Amniotic epithelial cell (primary cell): ENCODE data around the gene IKZF1.

Experiments used
- DNase-seq: peaks from one replicate; pipeline ENCODE4 v3.0.0-alpha.2; 2010; ENCODE audit warnings: low read depth

Gene IKZF1

DNA sequence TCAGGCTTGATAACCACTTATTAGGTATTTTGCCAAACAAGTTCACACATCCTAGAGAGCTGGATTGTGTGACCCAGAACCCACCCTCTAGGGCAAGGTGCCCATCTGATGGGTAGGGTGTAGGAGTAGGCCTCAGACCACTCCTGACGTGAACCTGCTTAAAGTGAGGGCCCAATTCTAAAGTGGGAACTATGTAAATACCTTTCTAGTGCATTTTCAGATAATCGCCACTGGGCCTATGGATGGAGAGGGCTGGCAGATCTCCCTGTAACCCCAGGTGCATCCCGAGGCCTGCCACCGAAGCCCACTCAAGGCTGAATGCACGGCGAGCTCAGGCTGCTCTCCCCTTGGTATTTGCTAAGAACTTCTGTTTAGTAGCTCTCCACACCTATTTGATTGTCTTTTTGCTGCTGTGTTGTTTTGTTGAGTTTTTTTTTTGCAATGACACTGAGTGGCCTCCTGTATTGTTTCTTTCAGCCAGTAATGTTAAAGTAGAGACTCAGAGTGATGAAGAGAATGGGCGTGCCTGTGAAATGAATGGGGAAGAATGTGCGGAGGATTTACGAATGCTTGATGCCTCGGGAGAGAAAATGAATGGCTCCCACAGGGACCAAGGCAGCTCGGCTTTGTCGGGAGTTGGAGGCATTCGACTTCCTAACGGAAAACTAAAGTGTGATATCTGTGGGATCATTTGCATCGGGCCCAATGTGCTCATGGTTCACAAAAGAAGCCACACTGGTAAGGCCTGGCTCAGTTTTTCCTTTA is 71.7 kb downstream of the IKZF1 start:
- DNase-seq, result no peak

DNA sequence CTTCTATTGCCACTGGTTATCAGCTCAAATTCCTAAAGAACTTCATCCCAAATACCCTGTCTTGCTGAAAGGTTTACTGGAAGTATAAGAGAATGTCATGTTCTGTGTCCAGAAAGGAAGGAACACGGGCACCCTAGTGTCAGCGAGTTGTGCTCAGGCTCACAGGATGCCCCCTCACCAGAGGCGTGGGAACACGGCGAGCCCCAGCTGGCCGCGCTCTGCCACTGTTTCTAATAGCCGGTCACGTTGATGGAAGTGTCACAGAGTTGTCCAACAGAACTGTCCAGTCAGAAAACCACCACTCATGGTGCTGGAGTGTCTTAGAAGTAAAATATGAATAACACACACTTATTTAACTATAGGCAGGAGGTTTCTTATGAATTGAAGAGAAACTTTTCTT is 72.8 kb downstream of the IKZF1 start:
- DNase-seq, result no peak

DNA sequence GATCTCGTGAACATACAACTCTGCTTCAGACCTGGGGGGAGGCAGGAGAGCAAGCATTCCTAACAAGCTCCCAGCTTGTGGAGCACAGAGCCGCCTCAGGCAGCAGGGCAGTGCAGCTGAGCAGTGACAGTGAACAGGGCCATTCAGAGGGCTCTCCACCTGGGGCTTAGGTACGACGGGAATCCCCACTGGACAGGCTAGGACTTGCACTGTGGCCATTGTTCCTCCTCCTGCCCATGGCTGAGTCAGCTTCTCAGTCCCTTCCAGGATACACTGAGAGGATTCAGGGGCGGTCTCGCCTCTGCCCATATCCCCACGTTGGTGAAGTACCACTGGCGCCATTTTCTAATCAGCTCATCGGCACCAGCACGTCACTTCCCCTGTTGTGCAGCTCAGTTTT is 74.6 kb downstream of the IKZF1 start:
- DNase-seq, result no peak

DNA sequence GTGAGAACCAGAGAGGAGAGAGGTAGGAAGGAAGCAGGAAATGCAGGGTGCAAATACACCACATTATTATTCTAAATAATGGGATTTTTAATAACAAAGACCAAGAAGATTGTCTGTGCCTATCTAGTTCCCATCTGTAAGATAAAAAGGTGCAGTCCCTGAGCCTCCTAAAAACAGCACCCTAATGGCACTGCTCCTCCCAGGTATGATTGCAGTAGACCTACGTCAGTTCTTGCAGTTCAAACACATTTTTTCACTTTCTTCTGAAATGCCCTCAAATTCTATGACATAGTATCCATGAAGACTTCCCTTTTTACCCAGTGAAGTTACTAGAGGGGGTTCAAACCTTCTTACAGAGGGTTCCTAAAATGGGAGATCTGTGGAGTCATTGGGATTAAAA is 75.0 kb downstream of the IKZF1 start:
- DNase-seq, result no peak

DNA sequence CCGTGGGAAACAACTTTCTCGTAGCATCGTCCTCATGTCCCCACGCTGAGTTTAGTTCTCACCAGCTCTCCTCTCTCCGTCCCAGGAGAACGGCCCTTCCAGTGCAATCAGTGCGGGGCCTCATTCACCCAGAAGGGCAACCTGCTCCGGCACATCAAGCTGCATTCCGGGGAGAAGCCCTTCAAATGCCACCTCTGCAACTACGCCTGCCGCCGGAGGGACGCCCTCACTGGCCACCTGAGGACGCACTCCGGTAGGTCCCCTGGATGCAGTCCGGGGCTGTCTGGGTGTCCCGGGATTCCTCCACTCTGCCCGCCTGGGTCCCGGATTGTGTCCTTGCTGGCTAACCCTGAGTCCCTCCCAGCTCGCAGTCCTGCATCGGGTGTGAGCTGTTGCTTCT is 77.9 kb downstream of the IKZF1 start:
- no peak for DNase-seq

DNA sequence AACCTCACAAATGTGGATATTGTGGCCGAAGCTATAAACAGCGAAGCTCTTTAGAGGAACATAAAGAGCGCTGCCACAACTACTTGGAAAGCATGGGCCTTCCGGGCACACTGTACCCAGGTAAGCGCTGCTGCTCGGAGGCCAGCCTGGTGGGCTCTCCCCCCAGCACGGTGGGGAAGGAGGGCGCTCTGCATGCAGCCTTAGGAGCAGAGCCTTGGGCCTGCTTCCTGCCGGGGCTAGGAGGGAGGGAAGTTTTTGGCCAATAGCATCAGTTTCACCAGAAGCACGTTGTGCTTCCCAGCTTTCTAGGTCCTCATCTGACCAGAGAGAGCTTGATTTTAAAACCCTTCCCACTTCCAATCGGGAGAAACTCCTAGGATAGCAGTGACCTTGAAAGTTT is 82.8 kb downstream of the IKZF1 start:
- no peak for DNase-seq

DNA sequence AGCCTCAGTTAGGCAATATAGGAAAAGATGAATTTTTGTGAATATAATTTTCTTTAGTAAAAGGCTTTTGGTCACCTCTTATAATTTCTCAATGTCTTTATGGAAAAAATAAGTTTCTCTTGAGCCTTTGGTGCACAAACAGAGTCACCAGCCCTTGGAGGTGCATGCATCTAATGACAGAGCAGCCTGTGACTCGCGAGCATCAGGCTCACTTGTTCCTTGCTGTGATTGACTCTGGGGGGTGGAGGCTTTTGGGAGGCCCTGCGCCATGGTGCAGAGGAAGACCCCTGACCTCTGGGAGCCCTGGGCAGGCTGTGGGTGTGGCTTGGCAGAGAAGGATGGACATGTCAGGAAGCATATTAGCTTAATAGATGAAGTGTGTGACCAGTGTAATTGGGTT is 85.4 kb downstream of the IKZF1 start:
- no peak for DNase-seq

DNA sequence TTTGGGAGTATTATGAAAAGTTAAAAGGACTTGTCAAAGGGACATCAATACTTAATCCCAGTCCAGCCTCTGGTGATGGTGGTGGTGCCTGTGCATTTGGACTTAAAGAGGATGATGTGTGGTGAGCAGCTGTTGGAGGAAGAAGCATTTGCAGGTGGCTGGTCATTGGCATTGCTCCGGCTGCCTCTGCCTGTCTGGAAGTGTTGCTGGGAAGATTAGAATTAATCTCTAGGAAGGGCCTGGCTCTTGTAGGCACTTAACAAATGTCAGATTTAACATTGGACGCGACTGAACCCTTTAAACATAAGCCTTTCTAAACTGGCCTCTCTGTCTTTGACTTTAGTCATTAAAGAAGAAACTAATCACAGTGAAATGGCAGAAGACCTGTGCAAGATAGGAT is 86.9 kb downstream of the IKZF1 start:
- no peak for DNase-seq

DNA sequence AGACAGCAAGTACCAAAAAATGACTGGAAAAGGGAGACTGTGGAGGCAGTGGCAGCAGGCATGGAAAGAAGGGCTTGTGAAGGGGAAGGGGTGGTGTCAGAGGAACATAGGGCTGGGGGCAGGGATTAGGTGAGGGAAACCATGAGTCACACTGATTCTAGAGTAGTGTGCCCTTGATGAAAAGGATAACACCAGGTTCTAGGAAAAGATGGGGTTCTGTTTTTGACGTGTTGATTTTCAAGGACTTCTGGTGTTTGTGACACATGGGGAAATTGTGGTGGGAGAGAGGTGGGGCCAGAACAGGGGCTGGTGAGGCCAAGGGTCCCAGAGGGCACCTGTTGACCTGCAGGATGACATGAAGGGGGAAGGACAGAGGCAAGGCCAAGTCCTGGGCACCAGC is 88.6 kb downstream of the IKZF1 start:
- DNase-seq, result no peak

DNA sequence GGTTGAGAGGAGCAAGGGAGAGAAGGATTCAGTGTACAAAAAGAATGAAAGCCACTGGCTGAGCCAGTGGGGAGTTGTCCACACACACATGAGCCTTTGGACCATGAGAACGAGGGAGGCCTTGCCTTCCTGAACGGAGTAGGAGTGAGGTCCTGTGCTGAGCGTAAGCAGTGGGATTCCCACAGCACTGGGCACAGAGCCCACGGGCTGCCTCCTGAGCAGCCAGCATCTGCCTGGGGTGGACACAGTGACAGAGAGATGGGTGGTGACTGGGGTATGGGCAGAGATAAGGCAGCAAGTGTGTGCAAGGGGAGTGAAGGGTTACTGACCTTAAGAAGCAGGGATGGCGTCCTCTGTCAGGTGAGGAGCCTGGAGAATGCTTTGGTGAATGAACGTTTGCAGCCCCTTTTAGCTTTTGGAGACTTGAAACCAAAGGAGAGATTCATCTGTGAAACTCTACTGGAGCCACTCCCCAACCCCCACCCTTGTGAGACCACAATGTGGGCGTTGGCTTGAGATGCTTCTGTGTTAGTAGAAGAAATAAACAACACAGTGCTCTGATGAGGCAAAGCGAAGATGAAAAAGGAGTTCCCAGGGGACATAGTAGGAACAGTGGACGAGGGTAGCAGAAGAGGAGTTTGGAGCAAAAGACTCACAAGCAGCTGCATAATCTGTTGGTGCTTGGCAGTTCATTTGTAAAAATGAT is 89.2 kb downstream of the IKZF1 start:
- DNase-seq, result no peak

DNA sequence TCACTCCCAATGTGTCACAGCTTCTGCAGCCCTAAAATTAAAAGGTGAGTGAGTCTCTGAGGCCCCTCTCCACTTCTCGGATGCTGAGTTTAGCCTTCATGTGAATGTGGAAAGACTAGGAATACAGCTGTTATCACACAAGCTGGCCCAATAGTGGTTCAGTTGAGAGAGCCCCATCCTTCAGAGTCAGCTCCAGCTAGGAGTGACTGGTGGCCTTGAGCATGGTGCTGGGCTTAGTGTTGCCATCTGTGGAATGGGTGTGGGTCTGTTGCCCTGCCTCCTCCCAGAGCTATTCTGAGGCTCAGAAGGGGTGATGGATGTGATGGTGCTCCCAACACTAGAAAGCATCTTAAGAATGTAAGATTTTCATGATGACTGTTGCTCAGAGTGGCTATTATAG is 89.8 kb downstream of the IKZF1 start:
- no peak for DNase-seq

DNA sequence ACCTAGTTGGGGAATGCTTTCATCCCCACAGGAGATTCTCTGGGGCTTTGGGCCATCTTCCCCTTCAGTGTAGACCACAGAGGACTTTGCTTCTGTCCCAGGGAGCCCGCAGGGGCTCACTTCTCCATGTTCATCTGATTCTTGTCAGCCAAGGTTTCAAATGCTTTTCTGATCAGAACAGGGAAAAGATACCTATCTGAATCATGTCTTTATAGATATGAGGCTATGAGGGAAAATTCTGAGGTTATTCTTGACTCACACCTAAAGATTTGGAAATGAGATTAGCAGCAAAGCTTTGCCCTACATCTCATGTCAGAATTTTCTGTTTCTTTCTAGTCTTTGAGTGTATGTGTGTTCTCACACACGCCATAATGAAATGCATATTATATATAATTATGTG is 92.3 kb downstream of the IKZF1 start:
- DNase-seq, result no peak

DNA sequence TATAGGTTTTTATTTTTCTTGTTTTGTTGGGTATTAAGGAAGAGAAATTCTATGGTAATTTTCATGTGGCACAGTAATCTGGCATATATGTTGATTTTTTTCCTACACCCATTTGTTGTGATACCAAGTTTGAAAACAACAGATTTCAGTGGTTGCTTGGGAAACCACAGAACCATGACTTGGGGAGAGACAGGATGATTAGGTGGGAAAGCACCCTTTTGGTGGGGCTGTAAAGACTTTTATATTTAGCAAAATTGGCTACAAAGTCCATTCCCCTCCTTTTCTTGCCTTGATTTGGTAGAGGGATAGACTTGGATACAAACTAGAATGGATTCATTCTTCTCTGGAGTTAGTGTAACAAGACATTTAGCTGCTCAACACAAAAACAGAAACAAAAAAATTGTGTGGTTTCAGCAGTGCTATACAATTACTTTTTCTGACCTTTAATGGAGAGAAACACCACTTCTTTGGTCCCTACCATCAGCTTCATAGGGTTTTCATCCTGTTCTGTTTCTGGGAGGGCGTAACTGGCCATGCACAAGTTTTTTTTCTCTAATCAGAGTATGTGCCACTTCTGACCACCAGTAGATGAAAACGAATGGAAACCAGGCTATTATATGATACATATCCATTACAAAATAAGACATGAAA is 92.9 kb downstream of the IKZF1 start:
- no peak for DNase-seq

DNA sequence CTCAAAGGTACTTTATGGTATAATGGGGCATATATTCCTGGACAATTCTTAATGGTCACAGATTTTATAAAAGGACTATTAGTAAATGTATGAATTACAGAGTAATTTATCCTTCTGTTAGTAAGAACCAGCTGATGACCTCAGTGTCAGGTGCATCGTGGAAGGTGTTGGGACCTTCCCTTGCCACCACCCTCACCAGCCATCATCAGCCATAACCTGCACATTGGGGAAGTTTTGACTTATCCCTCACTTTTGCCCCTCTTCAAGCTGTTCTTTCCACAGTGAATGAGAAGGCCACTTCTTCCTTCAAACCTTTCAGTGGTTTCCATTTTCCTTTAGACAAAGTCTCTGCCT is 93.4 kb downstream of the IKZF1 start:
- no peak for DNase-seq

DNA sequence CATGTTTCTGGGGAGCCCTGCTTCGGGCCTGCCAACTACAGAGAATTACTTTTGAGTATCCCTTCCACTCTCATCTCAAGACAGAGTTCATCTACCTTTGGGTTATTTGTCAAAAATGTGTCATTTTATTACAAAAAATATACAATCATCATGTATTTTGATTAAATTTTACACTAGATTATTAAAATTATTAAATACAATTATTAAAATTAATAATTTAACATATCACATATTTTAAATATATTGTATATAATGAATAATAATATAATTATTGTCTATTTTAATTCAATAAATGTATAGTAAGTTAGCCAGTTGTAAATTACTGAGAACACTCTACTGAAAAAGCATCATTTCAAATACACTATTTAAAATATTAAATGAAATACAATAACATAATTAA is 94.7 kb downstream of the IKZF1 start:
- no peak for DNase-seq

DNA sequence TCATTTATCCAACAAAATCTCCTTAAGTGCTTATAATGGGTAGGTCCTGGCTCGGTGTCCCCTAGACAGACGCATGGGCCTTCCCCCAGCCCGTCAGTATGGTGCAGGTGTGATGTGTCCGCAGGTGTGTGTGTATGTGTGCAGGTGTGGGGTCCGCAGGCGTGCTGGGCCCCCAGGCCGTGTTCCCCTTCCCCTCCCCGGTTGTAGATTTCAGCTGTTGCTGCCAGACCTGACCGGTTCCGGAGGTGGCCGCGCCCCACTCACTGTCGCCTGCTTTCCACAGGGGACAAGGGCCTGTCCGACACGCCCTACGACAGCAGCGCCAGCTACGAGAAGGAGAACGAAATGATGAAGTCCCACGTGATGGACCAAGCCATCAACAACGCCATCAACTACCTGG is 95.1 kb downstream of the IKZF1 start:
- DNase-seq, result no peak

DNA sequence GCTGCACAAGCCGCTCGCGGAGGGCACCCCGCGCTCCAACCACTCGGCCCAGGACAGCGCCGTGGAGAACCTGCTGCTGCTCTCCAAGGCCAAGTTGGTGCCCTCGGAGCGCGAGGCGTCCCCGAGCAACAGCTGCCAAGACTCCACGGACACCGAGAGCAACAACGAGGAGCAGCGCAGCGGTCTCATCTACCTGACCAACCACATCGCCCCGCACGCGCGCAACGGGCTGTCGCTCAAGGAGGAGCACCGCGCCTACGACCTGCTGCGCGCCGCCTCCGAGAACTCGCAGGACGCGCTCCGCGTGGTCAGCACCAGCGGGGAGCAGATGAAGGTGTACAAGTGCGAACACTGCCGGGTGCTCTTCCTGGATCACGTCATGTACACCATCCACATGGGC is 95.6 kb downstream of the IKZF1 start:
- no peak for DNase-seq

DNA sequence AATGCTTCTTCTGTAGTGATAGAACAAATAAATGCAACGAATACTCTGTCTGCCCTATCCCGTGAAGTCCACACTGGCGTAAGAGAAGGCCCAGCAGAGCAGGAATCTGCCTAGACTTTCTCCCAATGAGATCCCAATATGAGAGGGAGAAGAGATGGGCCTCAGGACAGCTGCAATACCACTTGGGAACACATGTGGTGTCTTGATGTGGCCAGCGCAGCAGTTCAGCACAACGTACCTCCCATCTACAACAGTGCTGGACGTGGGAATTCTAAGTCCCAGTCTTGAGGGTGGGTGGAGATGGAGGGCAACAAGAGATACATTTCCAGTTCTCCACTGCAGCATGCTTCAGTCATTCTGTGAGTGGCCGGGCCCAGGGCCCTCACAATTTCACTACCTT is 99.9 kb downstream of the IKZF1 start:
- no peak for DNase-seq

DNA sequence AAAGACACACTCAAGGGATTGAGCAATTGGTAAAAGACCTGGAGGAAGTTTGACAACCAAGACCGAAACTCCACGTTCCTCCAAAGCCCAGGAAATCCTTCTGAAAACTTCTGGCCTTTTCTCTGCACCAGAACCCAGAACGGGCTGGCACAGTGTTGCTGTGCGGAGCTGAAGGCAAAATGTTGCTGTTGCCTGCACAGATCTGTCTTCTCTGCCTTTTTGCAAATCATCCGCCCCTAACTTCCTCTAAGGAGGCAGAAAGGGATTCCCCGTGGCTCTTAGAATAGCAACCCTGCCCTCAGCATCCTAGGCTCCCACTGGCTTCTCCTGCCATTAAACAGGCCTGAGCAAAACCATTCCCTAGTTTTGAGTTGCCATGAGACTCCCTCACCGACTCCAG is 100.7 kb downstream of the IKZF1 start:
- no peak for DNase-seq

DNA sequence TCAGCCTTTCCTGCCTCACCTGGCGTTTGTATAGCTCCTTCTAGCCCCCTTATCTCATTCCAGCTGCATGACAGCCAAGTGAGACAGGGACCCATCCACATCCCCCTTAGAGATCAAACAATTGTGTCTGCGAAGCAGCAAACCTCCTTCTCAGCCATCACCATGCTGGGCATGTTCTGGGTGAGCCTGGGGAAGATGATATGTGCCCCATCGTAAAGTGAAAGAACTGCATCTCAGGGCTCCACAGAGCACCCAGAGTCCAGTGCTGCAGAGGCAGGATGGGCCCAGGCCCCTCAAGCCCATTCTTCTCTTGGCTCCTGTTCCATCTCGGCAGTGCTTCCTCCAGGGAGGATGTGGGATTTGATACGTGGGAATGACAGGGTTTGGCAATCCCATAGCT is 102.4 kb downstream of the IKZF1 start:
- no peak for DNase-seq

DNA sequence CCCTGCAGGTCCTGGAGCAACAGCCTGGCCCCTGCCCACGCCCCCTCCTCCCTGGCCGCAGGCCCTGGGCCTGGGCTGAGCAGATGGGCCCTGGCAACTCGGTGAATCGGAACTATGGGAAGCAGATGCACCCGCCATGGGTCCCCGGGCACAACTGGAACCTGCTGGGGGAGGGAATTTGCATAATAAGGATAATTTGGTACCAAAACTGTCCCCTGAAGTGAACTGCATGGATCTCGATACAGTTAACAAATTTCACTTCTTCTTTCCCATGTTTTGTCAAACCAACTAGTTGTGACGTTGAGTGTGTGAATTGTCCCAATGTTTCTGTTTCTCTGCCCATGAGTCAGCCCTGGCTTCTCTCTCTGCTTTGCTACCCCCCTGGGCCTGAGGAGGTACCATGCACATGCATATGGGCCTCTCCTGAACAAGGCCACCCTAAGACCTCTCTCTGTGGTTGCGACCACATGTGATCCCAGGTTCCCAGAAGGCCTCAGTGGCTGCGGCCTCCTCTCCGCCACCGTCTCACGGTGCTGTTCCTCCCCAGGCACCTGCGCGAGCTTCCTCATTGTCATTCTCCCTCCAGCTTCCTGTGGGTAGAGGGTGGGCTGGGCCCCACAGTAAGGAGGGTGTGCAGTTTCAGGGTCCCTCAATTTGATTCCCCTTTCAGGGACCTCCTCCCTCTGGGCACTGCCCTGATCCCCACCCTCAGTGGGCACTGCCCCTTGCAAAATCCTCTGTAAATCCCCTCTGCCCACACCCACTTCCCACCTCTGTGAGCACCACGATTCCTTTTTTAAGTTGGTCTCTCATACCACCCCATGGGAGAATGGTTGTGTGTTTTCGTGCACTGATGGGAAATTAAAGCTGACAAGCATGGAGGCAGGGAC is 105.6 kb downstream of the IKZF1 start:
- no peak for DNase-seq

DNA sequence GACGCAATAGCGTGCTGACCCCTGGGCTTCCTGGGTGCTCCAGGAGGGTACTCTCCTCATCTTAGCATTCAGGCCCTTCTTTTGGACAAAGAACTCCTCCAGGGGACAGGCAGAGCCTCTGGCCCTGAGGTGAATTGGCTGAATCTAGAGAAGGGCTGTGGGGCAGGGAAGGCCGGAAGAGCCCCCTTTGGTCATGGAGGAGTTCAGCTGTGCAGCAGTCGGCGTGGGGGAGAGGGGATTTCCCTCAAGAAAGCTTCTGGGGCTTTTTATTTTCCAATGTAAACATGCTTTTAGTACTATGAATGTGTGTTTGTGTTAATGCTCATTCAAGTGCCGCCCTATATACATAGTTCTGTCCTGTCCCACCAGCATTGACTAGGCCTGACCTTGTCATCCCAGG is 106.8 kb downstream of the IKZF1 start:
- no peak for DNase-seq

DNA sequence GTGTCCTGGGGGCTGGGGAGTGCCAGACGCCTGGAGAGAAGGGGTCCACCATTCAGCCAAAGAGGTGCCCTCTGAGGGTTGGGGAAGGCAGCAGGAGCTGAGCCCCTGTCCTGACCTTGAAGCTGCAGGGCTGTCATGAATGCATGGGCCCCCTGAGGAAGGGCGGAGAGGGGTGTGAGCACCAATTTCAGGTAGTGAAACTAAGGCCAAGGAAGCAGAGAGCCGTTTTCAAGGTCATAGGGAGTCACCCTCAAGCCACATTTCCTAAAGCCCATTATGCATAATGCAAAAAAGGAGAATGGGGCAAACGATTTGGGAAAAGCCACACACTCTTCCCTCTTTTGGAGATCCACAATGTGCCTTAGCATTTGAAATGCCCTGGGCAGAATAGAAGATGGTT is 108.5 kb downstream of the IKZF1 start:
- DNase-seq, result no peak
